Karpas-422 (cell line): Measurements from ENCODE around the gene APOL3. TPM values are rescaled to one million over a fixed set of nuclear protein-coding genes. Genes with fewer than 3 reads are reported as not detected.
A peak's percentile ranks its signal among the peaks of the same experiment; 100 is the strongest.
"Not testable (repeated sequence)": the region's sequence is repeated elsewhere in the genome, so short reads cannot be mapped to it uniquely, and the experiment has no call there.

Experiments used
- DNase-seq: peaks from one replicate; pipeline ENCODE4 v3.0.0-alpha.2; 2015
- H2AFZ ChIP-seq: fragments of 200-600 bp; sonication (generic); 2 replicates; pipeline ENCODE4 v1.6.1; 2014; ENCODE audit warnings: antibody characterized with exemption, low read length, mixed read lengths
- H3K27ac ChIP-seq: fragments of 200-600 bp; sonication (generic); 2 replicates; pipeline ENCODE4 v1.5.1; 2014; ENCODE audit warnings: mild to moderate bottlenecking, low read length, moderate library complexity
- H3K27me3 ChIP-seq: fragments of 200-600 bp; sonication (generic); 2 replicates; pipeline ENCODE4 v1.6.1; 2014; ENCODE audit warnings: low read length, mixed read lengths
- H3K36me3 ChIP-seq: fragments of 200-600 bp; sonication (generic); 2 replicates; pipeline ENCODE4 v1.6.1; 2014; ENCODE audit warnings: low read length, mixed read lengths; ENCODE audit not compliant: insufficient read depth
- H3K4me1 ChIP-seq: fragments of 200-600 bp; sonication (generic); 2 replicates; pipeline ENCODE4 v1.6.1; 2014; ENCODE audit warnings: mild to moderate bottlenecking, low read length, mixed read lengths
- H3K4me2 ChIP-seq: fragments of 200-600 bp; sonication (generic); 2 replicates; pipeline ENCODE4 v1.6.1; 2014; ENCODE audit warnings: low read length, low read depth, mild to moderate bottlenecking; ENCODE audit not compliant: poor library complexity, severe bottlenecking
- H3K4me3 ChIP-seq: fragments of 200-600 bp; sonication (generic); 2 replicates; pipeline ENCODE4 v1.5.1; 2014; ENCODE audit warnings: mild to moderate bottlenecking, antibody characterized with exemption, low read length, mixed read lengths
- H3K79me2 ChIP-seq: fragments of 200-600 bp; sonication (generic); 2 replicates; pipeline ENCODE4 v1.6.1; 2014; ENCODE audit warnings: mild to moderate bottlenecking, low read length, mixed read lengths
- H3K9ac ChIP-seq: fragments of 200-600 bp; sonication (generic); 2 replicates; pipeline ENCODE4 v1.6.0; 2014; ENCODE audit warnings: low read length
- H3K9me2 ChIP-seq: fragments of 200-600 bp; sonication (generic), shearing (Covaris generic); replicated peaks from 2 replicates; pipeline ENCODE4 v1.6.0; 2014; ENCODE audit warnings: mild to moderate bottlenecking, low read length, moderate library complexity; ENCODE audit not compliant: insufficient read depth
- H3K9me3 ChIP-seq: fragments of 300-700, 200-600 bp; sonication (generic); 2 replicates; pipeline ENCODE4 v1.6.1; 2014; ENCODE audit warnings: low read length, mixed read lengths
- H4K20me1 ChIP-seq: fragments of 200-600 bp; sonication (generic); 2 replicates; pipeline ENCODE4 v1.6.1; 2014; ENCODE audit warnings: mild to moderate bottlenecking, antibody characterized with exemption, low read length, low read depth; ENCODE audit not compliant: insufficient read depth
- total RNA-seq: library from RNA; depleted of rRNA; stranded (reverse); fragments of >200 nt; shearing (Covaris generic); gene quantifications from 2 replicates; pipeline ENCODE4 v1.2.3, GENCODE V29; 2014; ENCODE audit warnings: low replicate concordance

Gene APOL3
- total RNA-seq, 1 experiment from 2014 or later = 0.60 TPM

DNA sequence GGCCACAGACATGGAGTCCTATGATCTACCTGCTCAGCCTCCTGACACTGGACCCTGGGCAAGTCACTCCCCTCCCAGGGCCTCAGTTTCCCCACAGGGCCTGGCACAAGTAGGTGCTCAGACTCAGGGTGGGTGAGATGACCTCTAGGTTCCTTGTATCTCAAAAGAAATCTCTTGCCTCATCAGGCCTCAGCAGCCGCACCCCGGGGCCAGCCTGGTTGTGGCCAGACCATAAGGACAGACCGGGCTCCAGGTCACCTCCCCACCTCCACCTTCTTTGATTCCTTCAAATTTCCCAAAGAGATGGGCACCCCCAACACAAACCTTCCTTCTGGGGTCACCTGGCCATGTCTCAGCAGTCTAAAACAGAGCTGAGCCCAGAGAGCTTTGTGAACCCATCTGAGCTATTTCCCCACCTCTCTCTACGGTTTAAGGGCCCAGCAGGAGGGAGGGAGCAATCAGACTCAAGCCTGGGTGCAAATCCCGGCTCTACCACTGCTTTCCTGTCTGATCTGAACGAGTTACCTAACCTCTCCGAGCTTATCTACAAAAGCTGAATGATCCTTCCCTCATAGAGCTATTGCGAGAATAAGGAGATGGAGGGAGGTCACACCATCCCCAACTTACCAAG lies 43.6 kb upstream of the APOL3 start:
- no peak for DNase-seq
- Histone ChIP-seq H3K36me3 (no peaks in the 10 kb centered on the region), H3K9ac (no peak overlapping the region), H3K27ac (no peak overlapping the region), H3K4me2 (no peak overlapping the region), H3K4me1 (peaks cover 17% of the 10 kb centered on the region), H3K79me2 (no peaks in the 10 kb centered on the region), H3K9me2 (no peaks in the 10 kb centered on the region), H2AFZ (no peak overlapping the region), H3K4me3 (no peak overlapping the region), H3K9me3 (no peaks in the 10 kb centered on the region), H3K27me3 (no peaks in the 10 kb centered on the region), H4K20me1 (no peaks in the 10 kb centered on the region)

GRCh38 chr22:36203441-36203840 lies 42.9 kb upstream of the APOL3 start:
- not testable (repeated sequence) for H4K20me1 ChIP-seq
- peaks cover 18% of the 10 kb centered on the region for H3K4me1 ChIP-seq

DNA sequence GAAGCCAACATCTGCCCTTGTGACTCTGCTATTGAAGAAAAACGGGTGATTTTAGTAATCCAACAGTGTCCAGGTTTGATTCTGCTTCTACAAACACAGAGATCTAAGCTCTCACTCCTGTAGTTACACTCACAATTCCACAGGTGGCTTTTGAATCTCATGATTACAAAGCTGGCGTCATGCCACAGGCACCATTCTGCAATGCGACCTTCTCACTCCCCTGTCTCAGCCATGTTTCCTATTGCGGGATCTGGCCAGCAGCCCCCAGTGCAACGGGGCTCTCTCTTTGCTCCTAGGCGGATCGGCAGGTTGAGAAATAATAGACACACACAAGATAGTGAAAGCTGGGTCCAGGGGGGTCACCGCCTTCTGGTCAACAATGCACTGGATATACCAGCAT lies 42.4 kb upstream of the APOL3 start:
- peaks cover 23% of the 10 kb centered on the region for H3K4me1 ChIP-seq
- not testable (repeated sequence) for H3K27me3 ChIP-seq, H3K9me2 ChIP-seq, H3K79me2 ChIP-seq, H3K9me3 ChIP-seq, H3K27ac ChIP-seq, H3K4me2 ChIP-seq, H2AFZ ChIP-seq, H4K20me1 ChIP-seq, H3K36me3 ChIP-seq, H3K9ac ChIP-seq, DNase-seq, H3K4me3 ChIP-seq

More at GRCh38 chr22:36203441-36203840, 42.9 kb upstream of the APOL3 start:
- not testable (repeated sequence) for H3K4me3 ChIP-seq, H3K36me3 ChIP-seq, H3K9ac ChIP-seq, H3K27ac ChIP-seq, H3K9me3 ChIP-seq, H2AFZ ChIP-seq, H3K9me2 ChIP-seq, H3K79me2 ChIP-seq, DNase-seq, H3K27me3 ChIP-seq, H3K4me2 ChIP-seq

DNA sequence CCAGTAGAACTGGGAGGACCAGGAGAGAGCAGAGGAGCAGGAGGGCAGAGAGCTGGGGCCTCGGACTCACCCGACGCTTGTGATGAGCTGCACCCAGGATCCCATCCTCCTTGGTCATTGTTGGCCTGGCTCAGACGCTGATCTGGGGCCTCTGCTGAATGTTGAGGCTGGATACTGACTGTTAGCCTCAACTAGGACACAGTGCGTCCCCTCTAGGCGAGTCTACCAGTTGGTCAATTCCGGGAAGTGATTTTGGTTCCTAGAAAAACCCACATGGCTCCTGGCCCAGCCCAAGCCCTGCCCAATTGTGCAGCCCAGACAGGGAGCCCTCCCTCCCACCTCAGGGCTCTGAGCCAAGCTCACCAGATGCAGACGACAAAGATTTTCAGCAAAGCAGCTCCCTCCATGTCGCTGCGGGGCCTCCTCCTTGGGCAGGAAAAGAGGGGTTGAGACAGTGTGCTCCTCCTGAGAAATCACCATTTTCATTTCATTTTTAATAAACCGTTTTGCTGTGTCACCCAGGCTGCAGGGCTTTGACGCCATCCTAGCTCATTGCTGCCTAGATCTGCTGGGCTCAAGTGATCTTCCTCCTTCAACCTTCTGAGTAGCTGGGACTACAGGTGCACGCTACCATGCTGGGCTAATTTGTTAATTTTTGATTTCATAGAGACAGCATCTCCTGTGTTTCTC lies 41.2 kb upstream of the APOL3 start, which contains the start of gene APOL4:
Gene APOL4, minus strand, starts transcription at position 180 of the 690 bp plus-strand sequence. Its CDS starts 75 bp downstream, at position 105.
- H3K4me1 ChIP-seq = peaks cover 29% of the 10 kb centered on the region
- no peak within 1 kb of the TSS for H3K4me2 ChIP-seq
- no peak within 1 kb of the TSS for H3K27ac ChIP-seq
- no peak within 1 kb of the TSS for H3K9ac ChIP-seq
- H3K9me3 ChIP-seq = no peaks in the 10 kb centered on the region
- no peak within 1 kb of the TSS for H3K4me3 ChIP-seq
- no peaks in the 10 kb centered on the region for H3K9me2 ChIP-seq
- H3K79me2 ChIP-seq = no peaks in the 10 kb centered on the region
- no peaks in the 10 kb centered on the region for H4K20me1 ChIP-seq
- no peak within 1 kb of the TSS for H2AFZ ChIP-seq
- H3K27me3 ChIP-seq = no peaks in the 10 kb centered on the region
- DNase-seq = no peak
- no peaks in the 10 kb centered on the region for H3K36me3 ChIP-seq

GRCh38 chr22:36201025-36201424 lies 40.5 kb upstream of the APOL3 start:
- not testable (repeated sequence) for H3K4me3 ChIP-seq, H2AFZ ChIP-seq, H3K27ac ChIP-seq

GRCh38 chr22:36199001-36199551 lies 38.5 kb upstream of the APOL3 start:
- H3K4me3 ChIP-seq = no peak overlapping the region

More at GRCh38 chr22:36201025-36201424, 40.5 kb upstream of the APOL3 start:
- H3K4me1 ChIP-seq = peaks cover 22% of the 10 kb centered on the region
- not testable (repeated sequence) for H4K20me1 ChIP-seq, H3K9me2 ChIP-seq, DNase-seq, H3K79me2 ChIP-seq, H3K9ac ChIP-seq, H3K4me2 ChIP-seq, H3K27me3 ChIP-seq, H3K36me3 ChIP-seq, H3K9me3 ChIP-seq

GRCh38 chr22:36198536-36198935 lies 38.0 kb upstream of the APOL3 start:
- no peak overlapping the region for H3K4me2 ChIP-seq
- H3K4me1 ChIP-seq = peaks cover 18% of the 10 kb centered on the region
- H3K4me3 ChIP-seq = no peak overlapping the region
- no peaks in the 10 kb centered on the region for H3K79me2 ChIP-seq
- no peak for DNase-seq
- H3K9me2 ChIP-seq = no peaks in the 10 kb centered on the region
- H3K27me3 ChIP-seq = no peaks in the 10 kb centered on the region
- H3K27ac ChIP-seq = no peak overlapping the region
- no peak overlapping the region for H2AFZ ChIP-seq
- no peaks in the 10 kb centered on the region for H3K9me3 ChIP-seq
- no peak overlapping the region for H3K9ac ChIP-seq
- no peaks in the 10 kb centered on the region for H3K36me3 ChIP-seq
- H4K20me1 ChIP-seq = no peaks in the 10 kb centered on the region

More at GRCh38 chr22:36199001-36199551, 38.5 kb upstream of the APOL3 start:
- H4K20me1 ChIP-seq = no peaks in the 10 kb centered on the region
- H3K9ac ChIP-seq = no peak overlapping the region
- H3K9me2 ChIP-seq = no peaks in the 10 kb centered on the region
- no peaks in the 10 kb centered on the region for H3K9me3 ChIP-seq
- peaks cover 18% of the 10 kb centered on the region for H3K4me1 ChIP-seq
- no peak overlapping the region for H3K4me2 ChIP-seq
- H3K27ac ChIP-seq = no peak overlapping the region
- no peak overlapping the region for H2AFZ ChIP-seq
- DNase-seq = no peak
- H3K79me2 ChIP-seq = no peaks in the 10 kb centered on the region
- no peaks in the 10 kb centered on the region for H3K27me3 ChIP-seq
- H3K36me3 ChIP-seq = no peaks in the 10 kb centered on the region

GRCh38 chr22:36197514-36198146 lies 37.1 kb upstream of the APOL3 start:
- Histone ChIP-seq H3K9ac (peak overlapping the region; percentile 20; the same call in 1 of the 2 replicates), H3K79me2 (no peaks in the 10 kb centered on the region), H4K20me1 (no peaks in the 10 kb centered on the region), H3K9me2 (no peaks in the 10 kb centered on the region), H3K4me2 (peak overlapping the region; percentile 31), H3K27ac (no peak overlapping the region), H3K36me3 (no peaks in the 10 kb centered on the region), H3K4me1 (peaks cover 18% of the 10 kb centered on the region), H3K4me3 (no peak overlapping the region), H3K9me3 (no peaks in the 10 kb centered on the region), H2AFZ (no peak overlapping the region), H3K27me3 (no peaks in the 10 kb centered on the region)
- no peak for DNase-seq
